ENCODE data around the gene SRC.
A peak's percentile ranks its signal among the peaks of the same experiment; 100 is the strongest.
"Not testable (repeated sequence)": the region's sequence is repeated elsewhere in the genome, so short reads cannot be mapped to it uniquely, and the experiment has no call there.

SRC gene

DNA sequence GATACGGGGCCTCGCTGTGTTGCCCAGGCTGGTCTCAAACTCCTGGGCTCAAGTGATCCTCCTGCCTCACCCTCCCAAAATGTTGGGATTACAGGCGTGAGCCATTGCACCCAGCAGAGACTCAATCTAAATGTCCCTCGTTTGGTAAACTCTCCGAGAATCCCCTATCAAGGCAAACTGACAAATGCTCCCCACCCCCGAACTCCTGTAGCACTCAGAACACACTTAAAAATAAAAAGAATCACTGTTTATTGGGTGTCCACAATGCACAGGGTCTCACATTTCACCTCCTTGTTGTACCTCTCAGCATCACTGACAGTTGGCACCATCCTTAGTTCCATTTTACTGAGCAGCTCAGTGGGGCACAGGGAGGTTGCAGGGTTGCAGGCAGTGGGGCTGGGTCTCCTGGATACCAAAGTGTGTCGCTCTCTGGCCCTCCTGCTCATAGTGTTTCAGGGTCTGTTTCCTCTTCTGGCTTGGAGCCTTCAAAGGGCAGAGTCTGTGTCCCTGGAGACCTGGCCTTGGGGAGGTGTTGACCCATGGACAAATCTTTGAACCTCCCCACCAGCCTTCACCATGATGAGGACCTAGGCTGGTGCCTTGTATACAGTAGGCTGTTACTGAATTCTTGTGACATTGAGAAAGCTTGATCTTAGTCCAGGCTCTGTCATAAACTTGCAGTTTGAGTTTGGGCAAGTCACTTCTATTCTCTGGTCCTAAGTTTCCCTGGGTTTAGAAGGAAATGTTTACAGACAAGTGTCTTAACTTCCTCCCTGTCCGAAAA, 8.5 kb upstream of the SRC start:
- no peak for DNase-seq
- Histone ChIP-seq H3K9me3 (no peaks in the 10 kb centered on the region), H3K27me3 (no peaks in the 10 kb centered on the region), H3K27ac (peak overlapping the region; percentile 36 to 50), H3K36me3 (no peaks in the 10 kb centered on the region), H3K4me1 (peaks cover 0 to 14% (median 12%) of the 10 kb centered on the region in 4 donors), H3K4me3 (no peak overlapping the region)
- intact Hi-C loops (cut with DNase I; ENCODE audit: low total_unique reads): no loop called here
- TF ChIP-seq, protein P1, sequence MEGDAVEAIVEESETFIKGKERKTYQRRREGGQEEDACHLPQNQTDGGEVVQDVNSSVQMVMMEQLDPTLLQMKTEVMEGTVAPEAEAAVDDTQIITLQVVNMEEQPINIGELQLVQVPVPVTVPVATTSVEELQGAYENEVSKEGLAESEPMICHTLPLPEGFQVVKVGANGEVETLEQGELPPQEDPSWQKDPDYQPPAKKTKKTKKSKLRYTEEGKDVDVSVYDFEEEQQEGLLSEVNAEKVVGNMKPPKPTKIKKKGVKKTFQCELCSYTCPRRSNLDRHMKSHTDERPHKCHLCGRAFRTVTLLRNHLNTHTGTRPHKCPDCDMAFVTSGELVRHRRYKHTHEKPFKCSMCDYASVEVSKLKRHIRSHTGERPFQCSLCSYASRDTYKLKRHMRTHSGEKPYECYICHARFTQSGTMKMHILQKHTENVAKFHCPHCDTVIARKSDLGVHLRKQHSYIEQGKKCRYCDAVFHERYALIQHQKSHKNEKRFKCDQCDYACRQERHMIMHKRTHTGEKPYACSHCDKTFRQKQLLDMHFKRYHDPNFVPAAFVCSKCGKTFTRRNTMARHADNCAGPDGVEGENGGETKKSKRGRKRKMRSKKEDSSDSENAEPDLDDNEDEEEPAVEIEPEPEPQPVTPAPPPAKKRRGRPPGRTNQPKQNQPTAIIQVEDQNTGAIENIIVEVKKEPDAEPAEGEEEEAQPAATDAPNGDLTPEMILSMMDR (IDR thresholded peaks at IDR 0.05): no peak

GRCh38 chr20:37338380-37338779, 7.6 kb upstream of the SRC start:
- H3K9me3 ChIP-seq; H3K4me3 ChIP-seq; H3K27me3 ChIP-seq; DNase-seq; H3K36me3 ChIP-seq; H3K27ac ChIP-seq; intact Hi-C loops (cut with DNase I; ENCODE audit: low total_unique reads): not testable (repeated sequence)
- H3K4me1 ChIP-seq: peaks cover 0 to 14% (median 12%) of the 10 kb centered on the region in 4 donors

- Histone ChIP-seq H3K27ac (no peak overlapping the region), H3K36me3 (no peaks in the 10 kb centered on the region), H3K9me3 (no peaks in the 10 kb centered on the region), H3K4me1 (peaks cover 0 to 14% (median 12%) of the 10 kb centered on the region in 4 donors), H3K4me3 (no peak overlapping the region), H3K27me3 (no peaks in the 10 kb centered on the region)
- intact Hi-C loops (cut with DNase I; ENCODE audit: low total_unique reads): no loop called here
- TF ChIP-seq, protein P1 (IDR thresholded peaks at IDR 0.05): no peak
- DNase-seq: no peak
Measured at GRCh38 chr20:37339208-37339607, 6.7 kb upstream of the SRC start.

- H3K36me3 ChIP-seq; H3K4me3 ChIP-seq; H3K27ac ChIP-seq; H3K9me3 ChIP-seq; H3K27me3 ChIP-seq; DNase-seq; intact Hi-C loops (cut with DNase I; ENCODE audit: low total_unique reads): not testable (repeated sequence)
- peaks cover 0 to 17% (median 14%) of the 10 kb centered on the region in 4 donors for H3K4me1 ChIP-seq
Measured at GRCh38 chr20:37339764-37340109, 6.2 kb upstream of the SRC start.

- H3K4me3 ChIP-seq: no peak overlapping the region
- H3K27me3 ChIP-seq: no peaks in the 10 kb centered on the region
- TF ChIP-seq, protein P1 (IDR thresholded peaks at IDR 0.05): no peak
- H3K9me3 ChIP-seq: no peaks in the 10 kb centered on the region
- no peak for DNase-seq
- H3K27ac ChIP-seq: no peak overlapping the region
- peaks cover 0 to 27% (median 17%) of the 10 kb centered on the region in 4 donors for H3K4me1 ChIP-seq
- intact Hi-C loops (cut with DNase I; ENCODE audit: low total_unique reads): no loop called here
- H3K36me3 ChIP-seq: no peaks in the 10 kb centered on the region
Measured at GRCh38 chr20:37340998-37341397, 4.9 kb upstream of the SRC start.

DNA sequence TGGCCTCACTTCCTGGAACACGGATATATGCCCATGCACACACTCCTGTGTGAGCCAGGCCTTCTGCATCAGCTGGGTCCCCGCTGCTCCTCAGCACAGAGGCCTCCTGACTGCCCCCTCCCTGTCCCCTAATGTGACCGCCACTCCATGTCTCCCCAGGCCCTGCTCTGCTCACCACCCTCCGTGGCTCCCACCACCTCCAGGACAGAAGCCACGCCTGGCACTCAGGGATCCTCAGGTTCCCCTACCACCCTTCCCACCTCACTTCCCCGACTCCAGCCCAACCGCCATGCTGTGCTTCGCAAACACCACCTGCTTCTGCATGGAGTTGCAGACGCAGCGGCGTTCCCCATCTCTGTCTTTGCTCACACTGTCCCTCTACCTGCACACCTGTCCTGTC, 4.3 kb upstream of the SRC start:
- DNase-seq: peak in 1 of 2 donors; percentile 61
- no peak overlapping the region for H3K4me3 ChIP-seq
- H3K27ac ChIP-seq: no peak overlapping the region
- peaks cover 0 to 27% (median 13%) of the 10 kb centered on the region in 4 donors for H3K4me1 ChIP-seq
- TF ChIP-seq, protein P1 (IDR thresholded peaks at IDR 0.05): no peak
- no peaks in the 10 kb centered on the region for H3K9me3 ChIP-seq
- H3K36me3 ChIP-seq: no peaks in the 10 kb centered on the region
- intact Hi-C loops (cut with DNase I; ENCODE audit: low total_unique reads): no loop called here
- no peaks in the 10 kb centered on the region for H3K27me3 ChIP-seq
